Right atrium auricular region (tissue), 2 donors: ENCODE results near the gene LIPE. TPM values are rescaled to one million over a fixed set of nuclear protein-coding genes. Genes with fewer than 3 reads are reported as not detected.

Source experiments
- DNase-seq: peaks from one replicate; pipeline ENCODE4 v3.0.0-alpha.2; 2019; ENCODE audit warnings: low spot score
- H3K27ac ChIP-seq, 2 donors: fragments of 200-600 bp; sonication (generic); 1 replicate in 1 of 2; 2 replicates in 1 of 2; pipeline ENCODE4 v1.5.1; 2016 to 2019
- H3K27me3 ChIP-seq, 2 donors: fragments of 200-600 bp; sonication (generic); one replicate each; pipeline versions ENCODE4 v1.5.1 to v1.6.0; 2017 to 2019
- H3K36me3 ChIP-seq: fragments of 200-600 bp; sonication (generic); one replicate; pipeline ENCODE4 v1.5.1; 2016
- H3K4me1 ChIP-seq, 2 donors: fragments of 200-600 bp; sonication (generic); one replicate each; pipeline versions ENCODE4 v1.5.1 to v1.6.0; 2017 to 2019
- H3K4me3 ChIP-seq, 2 donors: fragments of 200-600 bp; sonication (generic); 1 replicate in 1 of 2; 2 replicates in 1 of 2; pipeline ENCODE4 v1.5.1; 2017 to 2019; ENCODE audit warnings: mild to moderate bottlenecking in 1 of 2, moderate library complexity in 1 of 2
- H3K9me3 ChIP-seq, 2 donors: fragments of 200-600 bp; sonication (generic); one replicate each; pipeline ENCODE4 v1.5.1; 2019
- total RNA-seq, 2 donors: library from RNA; depleted of rRNA; stranded (reverse); fragments of >200 nt; gene quantifications; one replicate each; pipeline ENCODE4 v1.1.0, GENCODE V29; 2016
- TF ChIP-seq, protein P1 (sequence below), 2 donors: fragments of 200-600 bp; sonication (generic); IDR thresholded peaks; one replicate each; pipeline ENCODE4 v1.5.1; 2019; ENCODE audit warnings: antibody characterized with exemption in 2 of 2

The LIPE gene
- total RNA-seq, 2 donors from 2014 or later: 11.6 to 36.5 TPM

- DNase-seq: no peak
- H3K36me3 ChIP-seq: peaks cover 40% of the 10 kb centered on the region
These were observed 73.7 kb downstream of the LIPE start for GRCh38 chr19:42353341-42354015.

DNA sequence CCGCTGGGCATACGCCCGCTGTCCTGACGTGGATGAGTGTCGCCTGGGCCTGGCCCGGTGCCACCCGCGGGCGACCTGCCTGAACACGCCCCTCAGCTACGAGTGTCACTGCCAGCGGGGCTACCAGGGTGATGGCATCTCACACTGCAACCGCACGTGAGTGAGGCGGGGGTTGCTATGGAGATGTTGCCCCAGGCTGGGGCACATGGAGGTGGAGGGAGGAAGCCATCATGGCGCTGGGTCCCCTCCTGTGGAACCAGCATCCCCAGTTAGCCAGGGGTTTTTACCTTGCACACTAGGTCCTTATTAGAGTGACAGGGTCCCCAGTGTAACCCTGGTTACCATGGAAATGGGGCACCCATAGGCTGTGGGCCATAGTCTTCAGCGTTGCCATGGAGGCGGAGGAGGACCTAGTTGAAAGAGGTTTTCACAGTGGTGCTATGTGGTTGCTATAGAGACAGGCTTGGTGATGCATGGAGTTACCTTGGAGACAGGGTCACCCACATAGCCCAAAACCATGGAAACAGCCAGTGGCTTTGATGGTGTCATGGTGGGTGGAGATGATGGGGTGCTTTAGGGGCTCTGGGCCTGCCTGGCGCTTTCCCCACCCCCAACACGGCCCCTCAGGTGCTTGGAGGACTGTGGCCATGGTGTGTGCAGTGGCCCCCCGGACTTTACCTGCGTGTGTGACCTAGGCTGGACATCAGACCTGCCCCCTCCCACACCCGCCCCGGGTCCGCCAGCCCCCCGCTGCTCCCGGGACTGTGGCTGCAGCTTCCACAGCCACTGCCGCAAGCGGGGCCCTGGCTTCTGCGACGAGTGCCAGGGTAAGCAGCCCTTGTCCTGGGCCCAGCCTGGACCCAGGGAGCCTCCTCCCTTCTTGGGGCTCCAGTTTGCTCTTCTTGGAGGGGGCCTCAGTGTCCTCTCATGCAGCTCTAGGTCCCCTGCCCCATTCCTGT, 74.6 kb downstream of the LIPE start:
- Histone ChIP-seq H3K9me3 (no peaks in the 10 kb centered on the region), H3K27ac (no peak overlapping the region), H3K4me1 (no peaks in the 10 kb centered on the region), H3K4me3 (no peak overlapping the region), H3K27me3 (no peaks in the 10 kb centered on the region), H3K36me3 (peaks cover 37% of the 10 kb centered on the region)
- TF ChIP-seq, protein P1, sequence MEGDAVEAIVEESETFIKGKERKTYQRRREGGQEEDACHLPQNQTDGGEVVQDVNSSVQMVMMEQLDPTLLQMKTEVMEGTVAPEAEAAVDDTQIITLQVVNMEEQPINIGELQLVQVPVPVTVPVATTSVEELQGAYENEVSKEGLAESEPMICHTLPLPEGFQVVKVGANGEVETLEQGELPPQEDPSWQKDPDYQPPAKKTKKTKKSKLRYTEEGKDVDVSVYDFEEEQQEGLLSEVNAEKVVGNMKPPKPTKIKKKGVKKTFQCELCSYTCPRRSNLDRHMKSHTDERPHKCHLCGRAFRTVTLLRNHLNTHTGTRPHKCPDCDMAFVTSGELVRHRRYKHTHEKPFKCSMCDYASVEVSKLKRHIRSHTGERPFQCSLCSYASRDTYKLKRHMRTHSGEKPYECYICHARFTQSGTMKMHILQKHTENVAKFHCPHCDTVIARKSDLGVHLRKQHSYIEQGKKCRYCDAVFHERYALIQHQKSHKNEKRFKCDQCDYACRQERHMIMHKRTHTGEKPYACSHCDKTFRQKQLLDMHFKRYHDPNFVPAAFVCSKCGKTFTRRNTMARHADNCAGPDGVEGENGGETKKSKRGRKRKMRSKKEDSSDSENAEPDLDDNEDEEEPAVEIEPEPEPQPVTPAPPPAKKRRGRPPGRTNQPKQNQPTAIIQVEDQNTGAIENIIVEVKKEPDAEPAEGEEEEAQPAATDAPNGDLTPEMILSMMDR (IDR thresholded peaks at IDR 0.05): no peak
- no peak for DNase-seq

More at GRCh38 chr19:42353341-42354015, 73.7 kb downstream of the LIPE start:
- Histone ChIP-seq H3K27me3 (no peaks in the 10 kb centered on the region), H3K4me3 (no peak overlapping the region), H3K9me3 (no peaks in the 10 kb centered on the region), H3K27ac (no peak overlapping the region), H3K4me1 (no peaks in the 10 kb centered on the region)
- TF ChIP-seq, protein P1 (IDR thresholded peaks at IDR 0.05): no peak

Other genes with a start within 250 kb of the LIPE start
- 10 to 100 TPM; 19.2 to 24.8 TPM for gene DEDD2, start 209.7 kb downstream of the LIPE start, total RNA-seq
- gene ZNF526, start 207.1 kb downstream of the LIPE start, total RNA-seq: 1 to 10 TPM; 2.6 to 5.4 TPM
- 10 to 100 TPM; 18.1 to 27.9 TPM for gene GSK3A, start 184.8 kb downstream of the LIPE start, total RNA-seq
- 10 to 100 TPM; 26.8 to 34.9 TPM for gene ERF, start 172.3 kb downstream of the LIPE start, total RNA-seq
- gene CIC, start 158.1 kb downstream of the LIPE start, total RNA-seq: 10 to 100 TPM; 27.4 to 53.5 TPM
- under 1 TPM in 1 of 2 donors, not detected in 1; 0.59 TPM for gene PRR19, start 125.3 kb downstream of the LIPE start, total RNA-seq
- gene PAFAH1B3, start 124.8 kb downstream of the LIPE start, total RNA-seq: 1 to 10 TPM; 2.2 to 8.2 TPM
- gene TMEM145, start 114.1 kb downstream of the LIPE start, total RNA-seq: under 1 TPM in 1 of 2 donors, not detected in 1; 0.94 TPM
- gene MEGF8, start 101.8 kb downstream of the LIPE start, total RNA-seq: 10 to 100 TPM; 24.3 to 31.2 TPM
- gene CNFN, start 37.1 kb downstream of the LIPE start, total RNA-seq: 1 to 10 TPM in 1 of 2 donors, not detected in 1; 1.1 TPM
- gene CXCL17, start 15.6 kb upstream of the LIPE start, total RNA-seq: not detected
- under 1 TPM; 0.78 to 0.94 TPM for gene CEACAM1, start 101.1 kb upstream of the LIPE start, total RNA-seq
- not detected for gene CEACAM8, start 167.5 kb upstream of the LIPE start, total RNA-seq